ENCODE results near the gene KRT2. TPM values are rescaled to one million over a fixed set of nuclear protein-coding genes. Genes with fewer than 3 reads are reported as not detected.
A peak's percentile ranks its signal among the peaks of the same experiment; 100 is the strongest.

Gene KRT2
- total and polyA plus RNA-seq, 5 donors from 2014 or later: 0.23 to 0.80 (median 0.34) TPM; not detected in 1

DNA sequence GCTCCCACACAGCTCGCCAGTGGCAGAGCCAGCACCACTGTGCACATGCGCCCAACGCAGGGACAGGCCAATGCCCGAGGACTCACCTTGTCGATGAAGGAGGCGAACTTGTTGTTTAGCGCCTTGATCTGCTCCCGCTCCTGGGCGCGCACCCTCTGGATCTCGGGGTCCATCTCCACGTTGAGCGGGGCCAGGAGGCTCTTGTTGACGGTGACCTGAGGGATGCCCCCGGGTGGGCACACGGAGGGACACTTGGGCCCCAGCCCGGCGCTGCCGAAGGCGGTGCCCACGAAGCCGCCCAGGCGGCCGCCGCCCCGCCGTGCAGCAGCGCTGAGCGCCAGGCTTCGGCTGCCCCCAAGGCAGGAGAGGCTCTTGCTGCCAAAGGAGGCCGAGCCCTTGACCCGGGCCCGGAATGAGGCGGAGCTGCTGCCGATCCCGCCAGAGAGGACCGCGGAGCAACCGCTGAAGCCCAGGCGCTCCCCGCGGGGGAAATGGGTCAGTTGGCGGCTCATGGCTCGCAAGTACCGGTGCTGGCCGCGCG lies 51.0 kb downstream of the KRT2 start, which contains the start of gene KRT72:
Gene KRT72 (minus strand): TSS at position 523 of the 541 bp plus-strand sequence. CDS start 11 bp downstream, at position 512.
- peaks cover 0 to 35% (median 4%) of the 10 kb centered on the region in 4 donors for H3K4me1 Mint-ChIP-seq
- no peak for DNase-seq
- H3K36me3 ChIP-seq (ENCODE audit: control insufficient read depth, insufficient read depth, low read length): no peaks in the 10 kb centered on the region
- H3K27me3 Mint-ChIP-seq: peaks cover 18% of the 10 kb centered on the region
- peak within 1 kb of the TSS in 2 of 3 donors; percentile 0 to 59 for H3K27ac Mint-ChIP-seq
- no peak for ATAC-seq (ENCODE audit: low read depth in 2 of 2)
- no peak within 1 kb of the TSS for H3K4me3 Mint-ChIP-seq
- no peaks in the 10 kb centered on the region for H3K9me3 Mint-ChIP-seq
- peaks cover 3% of the 10 kb centered on the region for H3K27me3 ChIP-seq (ENCODE audit: control insufficient read depth, insufficient read depth, low read length)
- no peaks in the 10 kb centered on the region for H3K9me3 ChIP-seq (ENCODE audit: control insufficient read depth in 2 of 2, low read length in 2 of 2)
- no peak within 1 kb of the TSS for H3K4me3 ChIP-seq (ENCODE audit: low read depth, low read length)
- no peak within 1 kb of the TSS for H3K27ac ChIP-seq (ENCODE audit: insufficient read depth, low read length, poor library complexity, severe bottlenecking)
- H3K4me1 ChIP-seq (ENCODE audit: control insufficient read depth, insufficient read depth, low read length, poor library complexity, severe bottlenecking): no peaks in the 10 kb centered on the region
- no peaks in the 10 kb centered on the region for H3K36me3 Mint-ChIP-seq

DNA sequence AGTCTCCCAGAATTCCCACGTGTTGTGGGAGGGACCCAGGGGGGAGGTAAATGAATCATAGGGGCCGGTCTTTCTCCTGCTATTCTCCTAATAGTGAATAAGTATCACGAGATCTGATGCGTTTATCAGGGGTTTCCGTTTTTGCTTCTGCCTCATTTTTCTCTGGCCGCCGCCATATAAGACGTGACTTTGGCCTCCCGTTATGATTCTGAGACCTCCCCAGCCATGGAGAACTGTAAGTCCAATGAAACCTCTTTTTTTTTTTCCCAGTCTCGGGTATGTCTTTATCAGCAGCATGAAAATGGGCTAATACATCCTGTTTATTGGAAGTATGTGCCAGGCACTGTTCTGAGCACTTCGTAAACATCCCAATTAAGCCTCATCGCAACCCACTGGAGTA lies 51.5 kb downstream of the KRT2 start:
- no peak for DNase-seq
- no peak overlapping the region for H3K4me3 Mint-ChIP-seq
- H3K4me3 ChIP-seq (ENCODE audit: low read depth, low read length): no peak overlapping the region
- no peak overlapping the region for H3K27ac Mint-ChIP-seq
- H3K36me3 Mint-ChIP-seq: no peaks in the 10 kb centered on the region
- H3K27me3 Mint-ChIP-seq: peaks cover 14% of the 10 kb centered on the region
- H3K4me1 ChIP-seq (ENCODE audit: control insufficient read depth, insufficient read depth, low read length, poor library complexity, severe bottlenecking): no peaks in the 10 kb centered on the region
- peaks cover 3% of the 10 kb centered on the region for H3K27me3 ChIP-seq (ENCODE audit: control insufficient read depth, insufficient read depth, low read length)
- no peaks in the 10 kb centered on the region for H3K9me3 ChIP-seq (ENCODE audit: control insufficient read depth in 2 of 2, low read length in 2 of 2)
- no peak for ATAC-seq (ENCODE audit: low read depth in 2 of 2)
- no peaks in the 10 kb centered on the region for H3K9me3 Mint-ChIP-seq
- no peaks in the 10 kb centered on the region for H3K36me3 ChIP-seq (ENCODE audit: control insufficient read depth, insufficient read depth, low read length)
- no peak overlapping the region for H3K27ac ChIP-seq (ENCODE audit: insufficient read depth, low read length, poor library complexity, severe bottlenecking)
- H3K4me1 Mint-ChIP-seq: peaks cover 0 to 30% (median 2%) of the 10 kb centered on the region in 4 donors

DNA sequence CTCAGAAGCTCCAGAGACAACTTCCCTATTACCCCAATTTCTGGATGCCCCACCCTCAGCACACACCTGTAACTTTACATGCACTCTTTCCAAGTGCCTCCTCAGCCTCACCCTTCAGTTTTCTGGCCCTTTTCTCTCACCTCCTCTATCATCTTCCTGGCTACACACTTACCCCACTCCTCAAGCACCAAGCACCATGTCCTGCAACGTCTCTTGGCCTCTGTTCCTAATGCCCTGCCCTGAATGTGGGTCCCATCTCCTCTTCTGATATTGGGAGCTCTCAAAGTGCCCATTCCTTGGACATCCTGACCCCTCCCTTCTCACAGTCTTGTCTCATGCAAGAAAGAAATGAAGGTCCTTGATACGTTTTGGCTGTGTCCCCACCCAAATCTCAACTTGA lies 51.9 kb downstream of the KRT2 start:
- no peak overlapping the region for H3K27ac ChIP-seq (ENCODE audit: insufficient read depth, low read length, poor library complexity, severe bottlenecking)
- Mint-ChIP-seq H3K4me3 (no peak overlapping the region), H3K4me1 (peaks cover 0 to 27% (median under 1%) of the 10 kb centered on the region in 4 donors), H3K36me3 (no peaks in the 10 kb centered on the region), H3K27me3 (peaks cover 14% of the 10 kb centered on the region), H3K27ac (no peak overlapping the region), H3K9me3 (no peaks in the 10 kb centered on the region)
- no peaks in the 10 kb centered on the region for H3K4me1 ChIP-seq (ENCODE audit: control insufficient read depth, insufficient read depth, low read length, poor library complexity, severe bottlenecking)
- no peaks in the 10 kb centered on the region for H3K36me3 ChIP-seq (ENCODE audit: control insufficient read depth, insufficient read depth, low read length)
- H3K27me3 ChIP-seq (ENCODE audit: control insufficient read depth, insufficient read depth, low read length): peaks cover 3% of the 10 kb centered on the region
- no peak for ATAC-seq (ENCODE audit: low read depth in 2 of 2)
- H3K4me3 ChIP-seq (ENCODE audit: low read depth, low read length): no peak overlapping the region
- no peaks in the 10 kb centered on the region for H3K9me3 ChIP-seq (ENCODE audit: control insufficient read depth in 2 of 2, low read length in 2 of 2)
- DNase-seq: no peak

DNA sequence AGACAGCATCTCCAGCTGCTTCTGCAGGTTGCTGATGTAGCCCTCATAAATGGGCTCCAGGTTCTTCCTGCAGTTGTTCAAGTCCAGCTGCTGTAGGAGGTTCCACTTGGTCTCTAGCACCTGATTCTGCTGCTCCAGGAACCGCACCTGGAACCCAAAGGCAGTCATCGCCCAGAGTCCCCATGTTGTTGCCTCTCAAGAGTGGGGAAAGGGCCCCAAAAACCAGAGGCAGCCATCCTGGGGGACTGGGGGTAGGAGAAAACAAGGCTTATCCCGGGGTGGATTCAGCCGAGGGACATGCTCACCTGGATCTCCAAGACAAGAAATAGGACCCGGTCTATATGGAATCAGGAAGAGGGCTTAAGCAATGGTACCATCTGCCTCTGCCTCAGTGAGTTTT lies 53.0 kb downstream of the KRT2 start:
- Histone ChIP-seq H3K27me3 (ENCODE audit: control insufficient read depth, insufficient read depth, low read length) (peaks cover 1% of the 10 kb centered on the region), H3K4me1 (ENCODE audit: control insufficient read depth, insufficient read depth, low read length, poor library complexity, severe bottlenecking) (no peaks in the 10 kb centered on the region), H3K36me3 (ENCODE audit: control insufficient read depth, insufficient read depth, low read length) (no peaks in the 10 kb centered on the region), H3K27ac (ENCODE audit: insufficient read depth, low read length, poor library complexity, severe bottlenecking) (no peak overlapping the region), H3K9me3 (ENCODE audit: control insufficient read depth in 2 of 2, low read length in 2 of 2) (no peaks in the 10 kb centered on the region), H3K4me3 (ENCODE audit: low read depth, low read length) (no peak overlapping the region)
- Mint-ChIP-seq H3K27ac (no peak overlapping the region), H3K4me1 (peaks cover 0 to 18% (median 0%) of the 10 kb centered on the region in 4 donors), H3K9me3 (no peaks in the 10 kb centered on the region), H3K36me3 (no peaks in the 10 kb centered on the region), H3K27me3 (peaks cover 14% of the 10 kb centered on the region), H3K4me3 (no peak overlapping the region)
- no peak for DNase-seq
- ATAC-seq (ENCODE audit: low read depth in 2 of 2): no peak

Other genes with a start within 250 kb of the KRT2 start
- not detected for gene KRT82, start 245.9 kb downstream of the KRT2 start, total RNA-seq
- not detected for gene KRT82, start 245.9 kb downstream of the KRT2 start, polyA plus RNA-seq
- not detected for gene KRT75, start 217.8 kb downstream of the KRT2 start, total RNA-seq
- not detected for gene KRT75, start 217.8 kb downstream of the KRT2 start, polyA plus RNA-seq
- gene KRT6B, start 200.1 kb downstream of the KRT2 start, total RNA-seq: not detected
- not detected for gene KRT6B, start 200.1 kb downstream of the KRT2 start, polyA plus RNA-seq
- not detected for gene KRT6C, start 178.4 kb downstream of the KRT2 start, total RNA-seq
- gene KRT6C, start 178.4 kb downstream of the KRT2 start, polyA plus RNA-seq: not detected
- not detected for gene KRT6A, start 159.0 kb downstream of the KRT2 start, total RNA-seq
- gene KRT6A, start 159.0 kb downstream of the KRT2 start, polyA plus RNA-seq: not detected
- not detected for gene KRT5, start 131.8 kb downstream of the KRT2 start, total RNA-seq
- gene KRT5, start 131.8 kb downstream of the KRT2 start, polyA plus RNA-seq: not detected
- not detected for gene KRT71, start 99.1 kb downstream of the KRT2 start, total RNA-seq
- gene KRT71, start 99.1 kb downstream of the KRT2 start, polyA plus RNA-seq: not detected
- not detected for gene KRT74, start 78.4 kb downstream of the KRT2 start, total RNA-seq
- not detected for gene KRT74, start 78.4 kb downstream of the KRT2 start, polyA plus RNA-seq
- gene KRT72, start 50.7 kb downstream of the KRT2 start, total RNA-seq: 1.3 TPM
- gene KRT72, start 50.7 kb downstream of the KRT2 start, polyA plus RNA-seq: under 1 TPM in 1 of 4 donors, not detected in 3; 0.13 TPM
- gene KRT73, start 33.7 kb downstream of the KRT2 start, total RNA-seq: 1.0 TPM
- gene KRT73, start 33.7 kb downstream of the KRT2 start, polyA plus RNA-seq: 1 to 10 TPM in 2 of 4 donors, not detected in 2; 1.1 to 1.4 TPM
- gene KRT1, start 28.2 kb upstream of the KRT2 start, total RNA-seq: 9.9 TPM
- 1 to 10 TPM in 3 of 4 donors, not detected in 1; 3.3 to 7.8 (median 3.7) TPM for gene KRT1, start 28.2 kb upstream of the KRT2 start, polyA plus RNA-seq
- gene KRT77, start 51.3 kb upstream of the KRT2 start, total RNA-seq: not detected
- gene KRT77, start 51.3 kb upstream of the KRT2 start, polyA plus RNA-seq: not detected
- not detected for gene KRT76, start 125.1 kb upstream of the KRT2 start, total RNA-seq
- gene KRT76, start 125.1 kb upstream of the KRT2 start, polyA plus RNA-seq: not detected
- gene KRT3, start 143.9 kb upstream of the KRT2 start, total RNA-seq: not detected
- not detected for gene KRT3, start 143.9 kb upstream of the KRT2 start, polyA plus RNA-seq
- not detected for gene KRT4, start 161.9 kb upstream of the KRT2 start, total RNA-seq
- not detected for gene KRT4, start 161.9 kb upstream of the KRT2 start, polyA plus RNA-seq
- gene KRT79, start 182.1 kb upstream of the KRT2 start, total RNA-seq: not detected
- gene KRT79, start 182.1 kb upstream of the KRT2 start, polyA plus RNA-seq: not detected
- gene KRT78, start 196.8 kb upstream of the KRT2 start, total RNA-seq: not detected
- gene KRT78, start 196.8 kb upstream of the KRT2 start, polyA plus RNA-seq: not detected